OCI-LY7 (cell line): ENCODE data around the gene WDR18. TPM values are rescaled to one million over a fixed set of nuclear protein-coding genes. Genes with fewer than 3 reads are reported as not detected.

Source experiments
- BruUV-seq: library from RNA; stranded (reverse); fragments of 400-500 nt; replicated peaks from 2 replicates; lab custom pipeline; 2021; lab: Mats Ljungman, UMichigan
- CTCF ChIA-PET: fragments of 300-600 bp; sonication (Branson Sonifier 250); formaldehyde crosslinking; loops from one replicate; lab custom pipeline; 2022; ENCODE audit warnings: antibody characterized with exemption; ENCODE audit not compliant: unreplicated experiment; lab: Charles Lee
- POLR2A ChIA-PET: fragments of 300-600 bp; sonication (Branson Sonifier 250); formaldehyde crosslinking; loops from one replicate; lab custom pipeline; 2022; ENCODE audit warnings: antibody characterized with exemption; lab: Charles Lee
- DNase-seq: peaks from one replicate; pipeline ENCODE4 v3.0.0-alpha.2; 2015; ENCODE audit warnings: low spot score
- H2AFZ ChIP-seq: fragments of 200-600 bp; sonication (generic), shearing (Covaris generic); 2 replicates; pipeline ENCODE4 v1.6.1; 2014; ENCODE audit warnings: mild to moderate bottlenecking, antibody characterized with exemption, low read length, moderate library complexity
- H3K27ac ChIP-seq: fragments of 200-600 bp; sonication (generic); 2 replicates; pipeline ENCODE4 v1.5.1; 2014; ENCODE audit warnings: mixed run types, low read depth, mild to moderate bottlenecking, moderate library complexity, low read length, inconsistent platforms; ENCODE audit not compliant: poor library complexity, severe bottlenecking
- H3K36me3 ChIP-seq: fragments of 200-600 bp; sonication (generic); 2 replicates; pipeline ENCODE4 v1.6.1; 2014; ENCODE audit warnings: mild to moderate bottlenecking, antibody characterized with exemption, low read length, moderate library complexity, mixed read lengths; ENCODE audit not compliant: insufficient read depth
- H3K4me1 ChIP-seq: fragments of 200-600 bp; sonication (generic); 2 replicates; pipeline ENCODE4 v1.5.1; 2014; ENCODE audit warnings: mild to moderate bottlenecking, low read length; ENCODE audit not compliant: insufficient read depth, poor library complexity, severe bottlenecking
- H3K4me2 ChIP-seq: fragments of 200-600 bp; sonication (generic); 2 replicates; pipeline ENCODE4 v1.6.1; 2014; ENCODE audit warnings: mild to moderate bottlenecking, low read length
- H3K4me3 ChIP-seq: fragments of 200-600 bp; sonication (generic); 2 replicates; pipeline ENCODE4 v1.5.1; 2014; ENCODE audit warnings: mild to moderate bottlenecking, low read depth, low read length; ENCODE audit not compliant: poor library complexity, severe bottlenecking
- H3K79me2 ChIP-seq: fragments of 200-600 bp; sonication (generic); 2 replicates; pipeline ENCODE4 v1.6.1; 2016; ENCODE audit warnings: low read depth, mild to moderate bottlenecking, low read length, moderate library complexity, mixed read lengths; ENCODE audit not compliant: insufficient read depth
- H3K9me2 ChIP-seq: fragments of 200-600 bp; sonication (generic); 2 replicates; pipeline ENCODE4 v1.6.1; 2016; ENCODE audit warnings: mild to moderate bottlenecking, low read length, mixed read lengths; ENCODE audit not compliant: insufficient read depth
- H3K9me3 ChIP-seq: fragments of 200-600 bp; sonication (generic); 2 replicates; pipeline ENCODE4 v1.6.1; 2014; ENCODE audit warnings: mild to moderate bottlenecking, mixed run types, low read length, mixed read lengths
- H4K20me1 ChIP-seq: fragments of 200-600 bp; sonication (generic); 2 replicates; pipeline ENCODE4 v1.6.1; 2014; ENCODE audit warnings: mild to moderate bottlenecking, antibody characterized with exemption, low read length, moderate library complexity, mixed read lengths; ENCODE audit not compliant: insufficient read depth
- CTCF ChIP-seq: fragments of 200-600 bp; sonication (generic); conservative IDR thresholded peaks from 2 replicates; pipeline ENCODE4 v1.5.1; 2014; ENCODE audit warnings: mild to moderate bottlenecking, antibody characterized with exemption, low read length, moderate library complexity, mixed read lengths
- EZH2phosphoT487 ChIP-seq: fragments of 200-600 bp; sonication (generic); IDR thresholded peaks from 2 replicates; pipeline ENCODE4 v1.6.1; 2018; ENCODE audit warnings: low read depth, borderline replicate concordance, mild to moderate bottlenecking, mixed run types, antibody characterized with exemption, low read length, moderate library complexity, mixed read lengths
- intact Hi-C: fragments of 100-400 bp; cut with micrococcal nuclease; formaldehyde crosslinking; loops from one replicate; pipeline ENCODE4 v1.10.0; 2022; ENCODE audit not compliant: unreplicated experiment
- total RNA-seq, 2 experiments: library from RNA; depleted of rRNA in 1 of 2; stranded (reverse); fragments of >200 nt in 1 of 2; shearing (Covaris generic) in 1 of 2; gene quantifications; 2 replicates each; pipeline ENCODE4 v1.2.3, GENCODE V29; 2014 to 2022

WDR18 gene
- total RNA-seq, 2 experiments from 2014 or later: 51.4 to 74.7 TPM

- no peaks in the 10 kb centered on the region for H3K79me2 ChIP-seq
- no peak for TF ChIP-seq EZH2phosphoT487
- no peak for TF ChIP-seq CTCF
- no TSS peak for BruUV-seq
- ChIA-PET POLR2A (interaction anchor here (0.6 to 0.7 kb wide), 2 partner anchors 18 to 344 kb away, joined by 3 to 6 read pairs; no protein-coding TSS in a partner anchor), CTCF (no interaction called here)
- H3K36me3 ChIP-seq: no peaks in the 10 kb centered on the region
- no peak overlapping the region for H3K27ac ChIP-seq
- H3K4me3 ChIP-seq: peak overlapping the region; percentile 7
- intact Hi-C loops: loop anchor here (2.0 kb wide), 1 partner anchor 23 kb away; no protein-coding TSS in a partner anchor
- H3K4me2 ChIP-seq: peak overlapping the region; percentile 48
- peaks cover 45% of the 10 kb centered on the region for H3K4me1 ChIP-seq
- no peaks in the 10 kb centered on the region for H3K9me3 ChIP-seq
- peak; percentile 88 for DNase-seq
- no peaks in the 10 kb centered on the region for H4K20me1 ChIP-seq
- H3K9me2 ChIP-seq: no peaks in the 10 kb centered on the region
- H2AFZ ChIP-seq: no peak overlapping the region
These were observed 36.2 kb upstream of the WDR18 start for GRCh38 chr19:947707-948539.

GRCh38 chr19:948842-949496, 35.2 kb upstream of the WDR18 start:
- H3K9me2 ChIP-seq: no peaks in the 10 kb centered on the region
- TF ChIP-seq CTCF: no peak
- TF ChIP-seq EZH2phosphoT487: no peak
- DNase-seq: no peak
- ChIA-PET CTCF (no interaction called here), POLR2A (interaction anchor here (0.7 kb wide), 1 partner anchor 345 kb away, joined by 3 read pairs; no protein-coding TSS in a partner anchor)
- intact Hi-C loops: no loop called here
- H4K20me1 ChIP-seq: no peaks in the 10 kb centered on the region
- H2AFZ ChIP-seq: no peak overlapping the region
- H3K4me3 ChIP-seq: no peak overlapping the region
- H3K4me2 ChIP-seq: 0 out of 2 replicates have a peak overlapping the region, but pooled peaks have one; percentile 20
- no TSS peak for BruUV-seq
- H3K79me2 ChIP-seq: no peaks in the 10 kb centered on the region
- H3K9me3 ChIP-seq: no peaks in the 10 kb centered on the region
- H3K4me1 ChIP-seq: peaks cover 54% of the 10 kb centered on the region
- H3K27ac ChIP-seq: no peak overlapping the region
- H3K36me3 ChIP-seq: no peaks in the 10 kb centered on the region
